H9 (cell line): ENCODE data around the gene NCOA1. TPM values are rescaled to one million over a fixed set of nuclear protein-coding genes. Genes with fewer than 3 reads are reported as not detected.

Experiments
- DNase-seq: peaks from one replicate; pipeline ENCODE4 v3.0.0-alpha.2; 2017
- H2AFZ ChIP-seq: one replicate; pipeline ENCODE4 v1.6.1; 2013; ENCODE audit warnings: mild to moderate bottlenecking, low read length, control low read depth, moderate library complexity
- H2AK5ac ChIP-seq: 2 replicates; pipeline ENCODE4 v1.6.1; 2013; ENCODE audit warnings: low read length, control low read depth, mixed read lengths; ENCODE audit not compliant: insufficient read length
- H2BK120ac ChIP-seq: one replicate; pipeline ENCODE4 v1.6.1; 2013; ENCODE audit warnings: low read depth, mild to moderate bottlenecking, low read length, control low read depth, inconsistent platforms; ENCODE audit not compliant: poor library complexity, severe bottlenecking
- H2BK12ac ChIP-seq: 2 replicates; pipeline ENCODE4 v1.6.1; 2013; ENCODE audit warnings: low read length, control low read depth, mixed read lengths, low read depth; ENCODE audit not compliant: insufficient read length
- H2BK15ac ChIP-seq: 2 replicates; pipeline ENCODE4 v1.6.1; 2013; ENCODE audit warnings: low read depth, low read length, control low read depth
- H2BK20ac ChIP-seq: one replicate; pipeline ENCODE4 v1.6.1; 2013; ENCODE audit warnings: low read depth, mild to moderate bottlenecking, low read length, control low read depth, inconsistent platforms; ENCODE audit not compliant: poor library complexity, severe bottlenecking
- H2BK5ac ChIP-seq: 2 replicates; pipeline ENCODE4 v1.6.1; 2013; ENCODE audit warnings: low read length, control low read depth, mixed read lengths; ENCODE audit not compliant: insufficient read length
- H3K14ac ChIP-seq: 2 replicates; pipeline ENCODE4 v1.6.1; 2013; ENCODE audit warnings: low read length, control low read depth; ENCODE audit not compliant: insufficient read depth
- H3K18ac ChIP-seq: 2 replicates; pipeline ENCODE4 v1.6.1; 2013; ENCODE audit warnings: low read depth, mild to moderate bottlenecking, mixed read lengths, low read length, control low read depth; ENCODE audit not compliant: insufficient read length
- H3K23ac ChIP-seq: 2 replicates; pipeline ENCODE4 v1.6.1; 2013; ENCODE audit warnings: low read length, control low read depth, mixed read lengths, low read depth; ENCODE audit not compliant: insufficient read length
- H3K23me2 ChIP-seq: 2 replicates; pipeline ENCODE4 v1.6.1; 2013; ENCODE audit warnings: low read depth, mild to moderate bottlenecking, mixed read lengths, low read length, control low read depth; ENCODE audit not compliant: insufficient read length, poor library complexity, severe bottlenecking
- H3K27ac ChIP-seq: 2 replicates; pipeline ENCODE4 v1.5.1; 2013; ENCODE audit warnings: low read length, control low read depth, mixed read lengths, low read depth; ENCODE audit not compliant: insufficient read length
- H3K27me3 ChIP-seq: 2 replicates; pipeline ENCODE4 v1.6.1; 2013; ENCODE audit warnings: low read length, control low read depth, inconsistent platforms; ENCODE audit not compliant: insufficient read depth
- H3K4ac ChIP-seq: 2 replicates; pipeline ENCODE4 v1.6.1; 2013; ENCODE audit warnings: low read depth, mild to moderate bottlenecking, control low read depth, inconsistent platforms, low read length, moderate library complexity
- H3K4me1 ChIP-seq: 2 replicates; pipeline ENCODE4 v1.6.1; 2013; ENCODE audit warnings: low read length, control low read depth, inconsistent platforms; ENCODE audit not compliant: insufficient read depth
- H3K4me2 ChIP-seq: 2 replicates; pipeline ENCODE4 v1.6.1; 2013; ENCODE audit warnings: low read length, control low read depth, mixed read lengths; ENCODE audit not compliant: insufficient read length, insufficient read depth
- H3K56ac ChIP-seq: 2 replicates; pipeline ENCODE4 v1.6.1; 2013; ENCODE audit warnings: low read depth, mild to moderate bottlenecking, mixed read lengths, low read length, control low read depth; ENCODE audit not compliant: insufficient read length
- H3K79me1 ChIP-seq: 2 replicates; pipeline ENCODE4 v1.6.1; 2013; ENCODE audit warnings: low read depth, mild to moderate bottlenecking, moderate library complexity, low read length, control low read depth, inconsistent platforms; ENCODE audit not compliant: insufficient read depth, poor library complexity, severe bottlenecking
- H3K79me2 ChIP-seq: 2 replicates; pipeline ENCODE4 v1.6.1; 2013; ENCODE audit warnings: low read length, control low read depth, inconsistent platforms; ENCODE audit not compliant: insufficient read depth
- H3K9ac ChIP-seq: 2 replicates; pipeline ENCODE4 v1.6.1; 2013; ENCODE audit warnings: low read length, control low read depth, mixed read lengths; ENCODE audit not compliant: insufficient read length; ENCODE audit errors: extremely low read depth
- H3K9me3 ChIP-seq: one replicate; pipeline ENCODE4 v1.6.1; 2013; ENCODE audit warnings: low read depth, low read length, inconsistent platforms; ENCODE audit not compliant: control insufficient read depth
- H3T11ph ChIP-seq: one replicate; pipeline ENCODE4 v1.6.1; 2013; ENCODE audit warnings: mild to moderate bottlenecking, low read length, control low read depth, inconsistent platforms
- H4K20me1 ChIP-seq: one replicate; pipeline ENCODE4 v1.6.1; 2013; ENCODE audit not compliant: control insufficient read depth, insufficient read length, insufficient read depth
- H4K5ac ChIP-seq: 2 replicates; pipeline ENCODE4 v1.6.1; 2013; ENCODE audit warnings: low read depth, mild to moderate bottlenecking, mixed read lengths, low read length, control low read depth; ENCODE audit not compliant: insufficient read length
- H4K8ac ChIP-seq: replicated peaks from 2 replicates; pipeline ENCODE4 v1.6.1; 2013; ENCODE audit warnings: low read length, control low read depth, mixed read lengths, low read depth; ENCODE audit not compliant: insufficient read length
- H4K91ac ChIP-seq: 2 replicates; pipeline ENCODE4 v1.6.1; 2013; ENCODE audit warnings: low read depth, mild to moderate bottlenecking, moderate library complexity, mixed read lengths, low read length, control low read depth; ENCODE audit not compliant: insufficient read length
- H3K27ac Mint-ChIP-seq, 3 experiments: 2 replicates in 2 of 3; 3 replicates in 1 of 3; pipeline ENCODE4 v1.8.0; 2020 to 2021; ENCODE audit warnings: mixed read lengths in 3 of 3, mild to moderate bottlenecking in 1 of 3, moderate library complexity in 1 of 3
- H3K27me3 Mint-ChIP-seq: 2 replicates; pipeline ENCODE4 v1.8.0; 2021; ENCODE audit warnings: low read depth, mild to moderate bottlenecking, moderate library complexity, mixed read lengths
- H3K36me3 Mint-ChIP-seq, 3 experiments: 2 replicates in 2 of 3; 3 replicates in 1 of 3; pipeline ENCODE4 v1.8.0; 2020 to 2021; ENCODE audit warnings: low read depth in 3 of 3, mixed read lengths in 3 of 3; ENCODE audit not compliant: insufficient read depth in 1 of 3
- H3K4me1 Mint-ChIP-seq, 2 experiments: 2 replicates each; pipeline ENCODE4 v1.8.0; 2020; ENCODE audit warnings: mixed read lengths in 2 of 2
- H3K4me3 Mint-ChIP-seq, 2 experiments: 2 replicates in 1 of 2; 3 replicates in 1 of 2; pipeline ENCODE4 v1.8.0; 2020 to 2021; ENCODE audit warnings: mild to moderate bottlenecking in 2 of 2, mixed read lengths in 2 of 2, moderate library complexity in 1 of 2
- H3K9me3 Mint-ChIP-seq, 2 experiments: 2 replicates in 1 of 2; 3 replicates in 1 of 2; pipeline ENCODE4 v1.8.0; 2020; ENCODE audit warnings: mild to moderate bottlenecking in 2 of 2, mixed read lengths in 2 of 2, moderate library complexity in 1 of 2
- CTCF ChIP-seq: fragments of 200-600 bp; sonication (generic); conservative IDR thresholded peaks from 3 replicates; pipeline ENCODE4 v1.8.0; 2021; ENCODE audit warnings: antibody characterized with exemption, mild to moderate bottlenecking
- WGBS: extraction: QIAGEN DNeasy Blood & Tissue Kit; methylation state at CpG from one replicate; pipeline ENCODE4 v1.1.7; 2013; ENCODE audit warnings: missing lambda C conversion rate, low lambda C conversion rate, mixed read lengths; ENCODE audit not compliant: insufficient read length; ENCODE audit errors: extremely low coverage; 5-methylcytosine and 5-hydroxymethylcytosine counted together
- total RNA-seq: library from RNA; stranded (reverse); gene quantifications from 2 replicates; pipeline ENCODE4 v1.2.1, GENCODE V29; 2021

Gene NCOA1
- total RNA-seq, 1 experiment from 2014 or later: 14.8 TPM

GRCh38 chr2:24707143-24707542, 216.1 kb downstream of the NCOA1 start:
- WGBS: no CpG with 5 or more reads among the region's 3 CpGs
- H4K91ac ChIP-seq: no peak overlapping the region
- H4K20me1 ChIP-seq: no peaks in the 10 kb centered on the region
- no peak overlapping the region for H2BK12ac ChIP-seq
- H3K4me2 ChIP-seq: no peak overlapping the region
- H3K23me2 ChIP-seq: no peaks in the 10 kb centered on the region
- no peak overlapping the region for H2BK15ac ChIP-seq
- H3K4ac ChIP-seq: no peak overlapping the region
- no peaks in the 10 kb centered on the region for H3K79me1 ChIP-seq
- Mint-ChIP-seq H3K4me3 (no peak overlapping the region), H3K36me3 (no peaks in the 10 kb centered on the region), H3K4me1 (peaks cover 18 to 19% of the 10 kb centered on the region in 2 experiments), H3K9me3 (no peaks in the 10 kb centered on the region), H3K27me3 (no peaks in the 10 kb centered on the region), H3K27ac (no peak overlapping the region)
- H3K79me2 ChIP-seq: no peaks in the 10 kb centered on the region
- no peak overlapping the region for H2BK20ac ChIP-seq
- no peak overlapping the region for H3T11ph ChIP-seq
- H2AFZ ChIP-seq: no peak overlapping the region
- H4K5ac ChIP-seq: no peak overlapping the region
- no peak overlapping the region for H2AK5ac ChIP-seq
- no peak overlapping the region for H2BK120ac ChIP-seq
- DNase-seq: no peak
- no peak overlapping the region for H3K9ac ChIP-seq
- no peak overlapping the region for H4K8ac ChIP-seq
- no peak overlapping the region for H3K18ac ChIP-seq
- H3K23ac ChIP-seq: no peak overlapping the region
- no peaks in the 10 kb centered on the region for H3K4me1 ChIP-seq
- H3K27ac ChIP-seq: no peak overlapping the region
- no peak overlapping the region for H3K56ac ChIP-seq
- H3K27me3 ChIP-seq: no peaks in the 10 kb centered on the region
- no peak overlapping the region for H2BK5ac ChIP-seq
- H3K14ac ChIP-seq: no peak overlapping the region
- TF ChIP-seq CTCF: no peak
- H3K9me3 ChIP-seq: no peaks in the 10 kb centered on the region
